Stimulated activated memory B cell treated with anti-CD40 and anti-IgM and Interleukin-4, amounts not matched to agents 10 μg/mL and 1 μg/mL and 100 μg/mL, for 72 hours (primary cell): ENCODE measurements around the gene CCDC90B.
A peak's percentile ranks its signal among the peaks of the same experiment; 100 is the strongest.
"Not testable (repeated sequence)": the region's sequence is repeated elsewhere in the genome, so short reads cannot be mapped to it uniquely, and the experiment has no call there.

Experiments
- ATAC-seq: fragments of 150-1000 bp; cut with Tn5 transposase; 2 replicates; pipeline ENCODE4 v1.10.0; 2021
- H3K27ac Mint-ChIP-seq: one replicate; pipeline ENCODE4 v1.8.0; 2022; ENCODE audit warnings: mild to moderate bottlenecking, mixed read lengths
- H3K27me3 Mint-ChIP-seq: one replicate; pipeline ENCODE4 v1.8.0; 2022; ENCODE audit warnings: mixed read lengths
- H3K36me3 Mint-ChIP-seq: one replicate; pipeline ENCODE4 v1.8.0; 2022; ENCODE audit warnings: mixed read lengths
- H3K4me1 Mint-ChIP-seq: one replicate; pipeline ENCODE4 v1.8.0; 2022; ENCODE audit warnings: mixed read lengths
- H3K4me3 Mint-ChIP-seq: one replicate; pipeline ENCODE4 v1.8.0; 2022; ENCODE audit warnings: mild to moderate bottlenecking, moderate library complexity, mixed read lengths
- H3K9me3 Mint-ChIP-seq: one replicate; pipeline ENCODE4 v1.8.0; 2022; ENCODE audit warnings: mixed read lengths

The CCDC90B gene, protein sequence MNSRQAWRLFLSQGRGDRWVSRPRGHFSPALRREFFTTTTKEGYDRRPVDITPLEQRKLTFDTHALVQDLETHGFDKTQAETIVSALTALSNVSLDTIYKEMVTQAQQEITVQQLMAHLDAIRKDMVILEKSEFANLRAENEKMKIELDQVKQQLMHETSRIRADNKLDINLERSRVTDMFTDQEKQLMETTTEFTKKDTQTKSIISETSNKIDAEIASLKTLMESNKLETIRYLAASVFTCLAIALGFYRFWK

DNA sequence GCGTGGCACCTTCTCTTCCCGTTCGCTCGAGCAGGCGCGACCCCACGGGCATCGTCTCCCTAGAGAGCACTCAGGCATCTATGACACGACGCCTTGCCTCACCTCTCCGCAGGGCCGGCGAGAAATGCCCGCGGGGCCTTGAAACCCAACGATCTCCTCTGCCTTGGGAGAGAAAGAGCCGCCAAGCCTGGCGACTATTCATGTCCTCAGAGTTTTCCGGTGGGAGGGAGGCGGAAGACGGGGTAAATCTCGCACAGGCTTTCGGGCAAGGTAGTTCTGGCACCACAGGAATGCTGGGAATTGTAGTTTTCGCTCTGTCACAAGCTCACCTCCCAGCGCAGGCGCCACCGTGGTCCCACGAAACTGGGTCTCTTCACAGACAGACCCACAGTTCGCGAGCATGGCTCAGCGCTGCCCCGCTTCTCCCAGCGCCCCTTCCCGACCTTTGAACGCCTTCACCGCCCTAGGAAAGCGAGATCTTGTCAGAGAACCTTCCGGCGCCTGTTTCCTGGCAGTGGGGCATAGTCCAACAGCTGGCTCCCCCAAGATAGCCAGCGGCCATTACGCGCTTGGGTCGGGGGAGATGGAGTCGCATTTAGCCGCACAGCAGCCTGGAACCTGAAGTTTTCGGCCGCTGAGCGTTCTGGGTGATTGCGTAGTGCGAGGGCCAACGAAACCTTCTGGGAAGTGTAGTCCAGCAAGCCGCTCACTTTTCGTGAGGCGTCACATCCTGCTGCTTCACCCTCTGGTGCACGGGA, at the start of gene CCDC90B:
Gene CCDC90B, minus strand, starts transcription at position 597 of the 758 bp plus-strand sequence. Its CDS starts 395 bp downstream, at position 202.
- Mint-ChIP-seq H3K4me3 (peak within 1 kb of the TSS; percentile 99), H3K27me3 (no peaks in the 10 kb centered on the region), H3K36me3 (no peaks in the 10 kb centered on the region), H3K9me3 (peaks cover 3% of the 10 kb centered on the region), H3K4me1 (peaks cover 45% of the 10 kb centered on the region), H3K27ac (peak within 1 kb of the TSS; percentile 97)
- ATAC-seq, result peak; percentile 96

DNA sequence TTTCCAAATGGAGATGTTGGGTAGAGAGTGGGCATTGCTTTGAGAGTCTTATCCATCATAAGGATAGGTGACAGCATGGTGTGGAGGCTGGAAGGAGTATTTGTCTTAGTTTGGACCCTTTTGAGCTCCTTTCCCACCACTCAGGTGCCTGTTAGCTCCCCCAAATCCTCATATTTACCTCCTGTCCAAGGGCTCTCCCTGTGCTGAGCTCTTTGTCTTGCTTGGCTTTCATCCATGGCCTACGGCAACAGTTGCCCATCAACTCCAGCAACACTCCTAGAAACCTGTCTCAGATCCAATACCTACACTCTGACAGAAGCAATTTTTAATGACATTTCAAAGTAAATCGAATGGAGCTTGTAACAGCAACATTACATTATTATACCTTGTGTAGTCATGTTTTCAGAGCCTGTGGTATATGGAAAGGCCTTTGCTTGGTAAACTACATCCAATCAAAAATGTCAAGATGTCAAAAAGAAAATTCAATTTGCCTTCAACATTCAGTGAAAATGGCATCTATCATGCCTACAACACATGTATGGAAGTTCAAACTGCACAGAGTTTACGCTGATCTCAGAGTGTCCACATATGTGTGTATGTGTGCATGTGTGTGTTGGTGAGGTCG, 49.4 kb upstream of the CCDC90B start:
- Mint-ChIP-seq H3K27ac (no peak overlapping the region), H3K36me3 (no peaks in the 10 kb centered on the region), H3K4me1 (no peaks in the 10 kb centered on the region), H3K27me3 (no peaks in the 10 kb centered on the region), H3K4me3 (no peak overlapping the region), H3K9me3 (no peaks in the 10 kb centered on the region)
- no peak for ATAC-seq

DNA sequence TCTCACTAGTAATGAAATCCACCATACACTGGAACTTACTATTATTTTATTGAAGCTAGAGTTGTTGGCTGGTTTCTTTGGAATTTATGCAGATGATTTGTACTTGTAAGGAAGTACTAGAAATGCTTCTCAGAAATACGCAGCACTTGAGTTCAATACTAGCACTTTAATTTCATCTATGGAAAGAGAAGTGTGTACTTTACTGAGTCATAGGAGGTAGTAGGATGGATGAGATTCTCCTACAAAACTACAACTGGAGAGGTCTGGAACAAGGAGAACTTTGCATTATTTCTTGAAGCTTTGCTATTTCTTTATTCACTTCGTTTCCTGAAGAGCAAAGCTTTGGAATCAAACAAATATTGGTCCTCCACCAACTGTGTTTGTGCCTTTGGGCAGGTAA, 44.1 kb upstream of the CCDC90B start:
- ATAC-seq, result no peak
- Mint-ChIP-seq H3K4me1 (no peaks in the 10 kb centered on the region), H3K9me3 (peaks cover 5% of the 10 kb centered on the region), H3K27me3 (peaks cover 33% of the 10 kb centered on the region), H3K27ac (no peak overlapping the region), H3K4me3 (no peak overlapping the region), H3K36me3 (no peaks in the 10 kb centered on the region)

DNA sequence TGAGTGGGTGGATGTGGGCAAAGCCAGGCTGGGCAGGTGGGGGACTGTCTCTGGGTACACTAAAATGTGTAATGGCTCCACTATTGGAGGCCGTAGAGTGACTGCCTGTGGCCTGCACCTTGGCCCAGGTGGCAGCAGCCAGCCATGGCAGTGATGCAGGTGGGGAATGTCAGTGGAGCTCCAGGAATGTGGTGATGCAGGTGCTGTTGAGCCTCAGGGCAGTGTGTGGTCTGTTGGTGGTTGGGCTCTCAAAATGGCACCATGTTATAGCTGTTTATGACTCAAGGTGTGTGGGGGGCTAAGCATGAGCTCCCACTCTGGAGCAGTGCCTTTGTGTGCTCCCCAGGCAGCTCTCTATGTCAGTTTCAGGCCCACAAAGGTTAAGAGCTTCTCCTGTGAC, 40.2 kb upstream of the CCDC90B start:
- Mint-ChIP-seq H3K36me3 (no peaks in the 10 kb centered on the region), H3K9me3 (peaks cover 5% of the 10 kb centered on the region), H3K4me3 (no peak overlapping the region), H3K27me3 (peaks cover 62% of the 10 kb centered on the region), H3K27ac (no peak overlapping the region), H3K4me1 (no peaks in the 10 kb centered on the region)
- no peak for ATAC-seq

DNA sequence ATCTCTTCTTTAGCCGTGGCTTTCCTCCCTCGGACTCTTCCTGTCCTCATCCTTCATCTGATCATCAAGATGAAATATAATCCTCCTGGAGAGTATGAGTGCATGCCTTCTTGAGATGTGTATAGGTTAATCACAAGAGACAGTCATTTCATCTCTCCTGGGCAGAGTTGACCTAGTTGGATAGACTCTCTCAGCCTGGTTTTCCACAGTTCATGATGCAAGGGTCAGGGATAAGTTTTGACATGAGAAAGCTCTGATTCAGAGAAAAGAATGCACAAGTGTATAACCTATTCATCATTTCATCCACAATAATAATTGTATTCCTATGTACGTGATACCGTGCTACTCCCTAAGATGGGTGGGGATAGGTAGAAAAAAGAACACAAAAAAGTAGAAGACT, 33.2 kb upstream of the CCDC90B start:
- no peak for ATAC-seq
- no peaks in the 10 kb centered on the region for H3K9me3 Mint-ChIP-seq
- no peak overlapping the region for H3K27ac Mint-ChIP-seq
- H3K36me3 Mint-ChIP-seq, result no peaks in the 10 kb centered on the region
- peaks cover 23% of the 10 kb centered on the region for H3K27me3 Mint-ChIP-seq
- H3K4me1 Mint-ChIP-seq, result no peaks in the 10 kb centered on the region
- no peak overlapping the region for H3K4me3 Mint-ChIP-seq

DNA sequence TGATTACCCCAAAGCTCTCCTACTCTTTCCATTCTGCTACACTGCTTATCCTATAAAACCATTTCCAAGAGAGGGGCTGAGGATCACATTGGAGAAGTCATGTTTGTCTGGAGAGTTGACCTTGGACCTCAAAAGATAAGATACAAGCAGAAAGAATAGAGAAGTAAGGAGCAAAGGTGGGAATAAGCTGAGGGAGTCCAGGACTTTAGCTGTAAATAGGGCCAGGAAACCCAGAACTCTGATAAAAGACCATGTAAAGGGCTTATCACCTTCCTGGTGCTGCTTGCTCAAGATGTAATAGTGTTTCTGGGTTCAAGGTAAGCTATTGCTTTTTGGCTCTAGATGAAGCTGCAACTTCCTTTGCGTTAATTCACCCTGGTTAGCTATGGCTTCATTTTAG, 32.8 kb upstream of the CCDC90B start:
- H3K27ac Mint-ChIP-seq, result no peak overlapping the region
- no peaks in the 10 kb centered on the region for H3K4me1 Mint-ChIP-seq
- no peak overlapping the region for H3K4me3 Mint-ChIP-seq
- H3K9me3 Mint-ChIP-seq, result no peaks in the 10 kb centered on the region
- peaks cover 19% of the 10 kb centered on the region for H3K27me3 Mint-ChIP-seq
- no peaks in the 10 kb centered on the region for H3K36me3 Mint-ChIP-seq
- no peak for ATAC-seq

DNA sequence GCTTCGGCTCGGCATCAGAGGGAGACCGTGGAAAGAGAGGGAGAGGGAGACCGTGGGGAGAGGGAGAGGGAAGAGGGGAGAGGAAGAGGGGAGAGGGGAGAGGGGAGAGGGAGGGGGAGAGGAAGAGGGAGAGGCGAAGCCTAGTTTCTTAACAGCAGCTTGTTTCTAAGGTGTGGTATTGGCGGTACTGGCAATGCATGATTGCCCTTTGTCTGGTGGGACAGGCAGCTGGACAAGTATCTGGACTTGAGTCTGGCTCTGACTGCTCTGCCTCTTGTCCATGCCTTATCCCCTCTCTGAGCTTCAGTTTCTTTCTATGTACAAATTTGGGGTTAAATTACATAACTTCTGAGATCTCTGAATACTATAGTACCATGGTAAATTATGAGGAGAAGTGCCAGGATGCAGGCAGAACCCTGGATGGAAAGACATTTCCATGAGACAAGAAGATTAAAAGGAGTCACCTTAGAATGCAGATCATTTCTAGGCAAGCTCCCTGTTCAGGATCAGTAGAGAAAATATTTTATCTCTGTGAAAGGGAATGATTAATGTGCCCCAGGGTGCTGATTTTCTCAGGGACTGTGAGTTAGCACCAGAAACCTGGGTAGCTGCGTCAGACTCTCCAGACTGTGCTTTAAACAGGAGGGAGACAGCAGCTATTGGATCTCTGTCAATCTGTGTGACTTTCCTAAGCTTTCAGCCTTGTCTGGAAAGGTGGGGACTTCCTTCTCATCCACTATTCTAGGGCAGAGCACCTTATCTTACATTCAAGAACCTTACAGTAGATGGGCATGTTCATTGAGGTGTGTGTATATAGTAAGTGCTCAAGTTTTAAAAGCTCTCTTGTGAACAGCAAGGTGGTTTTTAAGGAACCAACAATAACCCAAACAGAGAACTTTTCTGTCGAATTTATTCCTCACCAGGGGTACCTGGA, 31.9 kb upstream of the CCDC90B start:
- Mint-ChIP-seq H3K4me1 (no peaks in the 10 kb centered on the region), H3K27me3 (peaks cover 10% of the 10 kb centered on the region), H3K27ac (no peak overlapping the region), H3K36me3 (no peaks in the 10 kb centered on the region), H3K9me3 (no peaks in the 10 kb centered on the region), H3K4me3 (no peak overlapping the region)
- ATAC-seq, result no peak

DNA sequence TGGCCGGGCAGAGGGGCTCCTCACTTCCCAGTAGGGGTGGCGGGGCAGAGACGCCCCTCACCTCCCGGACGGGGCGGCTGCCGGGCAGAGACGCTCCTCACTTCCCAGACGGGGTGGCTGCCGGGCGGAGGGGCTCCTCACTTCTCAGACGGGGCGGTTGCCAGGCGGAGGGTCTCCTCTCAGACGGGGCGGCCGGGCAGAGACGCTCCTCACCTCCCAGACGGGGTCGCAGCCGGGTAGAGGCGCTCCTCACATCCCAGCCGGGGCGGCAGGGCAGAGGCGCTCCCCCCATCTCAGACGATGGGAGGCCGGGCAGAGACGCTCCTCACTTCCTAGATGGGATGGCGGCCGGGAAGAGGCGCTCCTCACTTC, 30.7 kb upstream of the CCDC90B start:
- H3K27ac Mint-ChIP-seq, H3K4me1 Mint-ChIP-seq: not testable (repeated sequence)

DNA sequence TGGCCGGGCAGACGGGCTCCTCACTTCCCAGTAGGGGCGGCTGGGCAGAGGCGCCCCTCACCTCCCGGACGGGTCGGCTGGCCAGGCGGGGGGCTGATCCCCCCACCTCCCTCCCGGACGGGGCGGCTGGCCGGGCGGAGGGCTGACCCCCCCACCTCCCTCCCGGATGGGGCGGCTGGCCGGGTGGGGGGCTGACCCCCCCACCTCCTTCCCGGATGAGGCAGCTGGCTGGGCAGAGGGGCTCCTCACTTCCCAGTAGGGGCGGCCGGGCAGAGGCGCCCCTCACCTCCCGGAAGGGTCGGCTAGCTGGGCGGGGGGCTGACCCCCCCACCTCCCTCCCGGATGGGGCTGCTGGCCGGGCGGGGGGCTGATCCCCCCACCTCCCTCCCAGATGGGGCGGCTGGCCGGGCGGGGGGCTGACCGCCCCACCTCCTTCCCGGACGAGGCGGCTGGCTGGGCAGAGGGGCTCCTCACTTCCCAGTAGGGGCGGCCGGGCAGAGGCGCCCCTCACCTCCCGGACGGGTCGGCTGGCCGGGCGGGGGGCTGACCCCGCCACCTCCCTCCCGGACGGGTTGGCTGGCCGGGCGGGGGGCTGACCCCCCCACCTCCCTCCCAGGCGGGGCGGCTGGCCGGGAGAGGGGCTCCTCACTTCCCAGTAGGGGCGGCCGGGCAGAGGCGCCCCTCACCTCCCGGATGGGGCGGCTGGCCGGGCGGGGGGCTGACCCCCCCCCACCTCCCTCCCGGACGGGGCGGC, 30.2 kb upstream of the CCDC90B start:
- H3K9me3 Mint-ChIP-seq, H3K27ac Mint-ChIP-seq, H3K36me3 Mint-ChIP-seq, ATAC-seq, H3K27me3 Mint-ChIP-seq, H3K4me3 Mint-ChIP-seq, H3K4me1 Mint-ChIP-seq: not testable (repeated sequence)

More for the DNA sequence above, 30.7 kb upstream of the CCDC90B start:
- H3K36me3 Mint-ChIP-seq, H3K9me3 Mint-ChIP-seq, H3K4me3 Mint-ChIP-seq, ATAC-seq, H3K27me3 Mint-ChIP-seq: not testable (repeated sequence)

DNA sequence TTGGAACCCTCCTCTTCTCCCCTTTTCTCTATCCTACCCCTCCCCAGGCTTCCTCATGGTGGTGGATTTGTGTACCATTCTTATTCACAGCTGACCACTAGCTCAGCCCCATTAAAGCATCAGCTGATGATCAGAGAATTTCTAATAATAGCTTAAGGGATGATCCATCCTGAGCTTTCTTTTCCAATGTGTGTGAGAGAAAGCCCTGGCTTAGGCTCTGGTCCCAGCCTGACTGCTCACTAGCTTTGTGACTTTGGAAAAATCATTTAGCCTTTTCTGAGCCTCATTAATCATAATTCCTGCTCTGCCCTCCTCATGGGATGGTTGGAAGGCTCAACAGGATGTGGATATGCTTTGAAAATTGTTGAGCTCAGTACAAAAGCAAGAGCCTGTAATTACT, 26.3 kb upstream of the CCDC90B start:
- Mint-ChIP-seq H3K4me3 (no peak overlapping the region), H3K27me3 (peaks cover 9% of the 10 kb centered on the region), H3K4me1 (no peaks in the 10 kb centered on the region), H3K27ac (no peak overlapping the region), H3K36me3 (no peaks in the 10 kb centered on the region), H3K9me3 (no peaks in the 10 kb centered on the region)
- no peak for ATAC-seq

DNA sequence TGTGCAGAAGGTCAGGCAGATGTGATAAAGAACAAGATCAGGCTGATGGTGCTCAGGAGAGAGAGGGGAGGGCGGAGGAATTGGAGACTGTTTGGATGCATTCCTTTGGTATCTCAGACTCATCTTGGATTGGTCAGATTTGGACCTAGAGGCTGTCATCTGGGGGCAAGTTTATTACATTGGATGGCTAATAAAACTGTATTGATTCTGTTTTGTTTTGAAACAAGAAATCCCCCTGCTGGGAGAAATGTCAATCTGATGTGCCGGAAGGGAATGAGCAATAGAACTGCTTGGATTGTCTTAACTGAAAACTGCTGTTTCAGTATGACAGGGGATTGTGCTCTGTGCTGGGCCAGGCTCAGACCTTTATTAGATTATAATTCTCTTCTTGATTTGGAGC, 25.5 kb upstream of the CCDC90B start:
- peaks cover 9% of the 10 kb centered on the region for H3K27me3 Mint-ChIP-seq
- no peaks in the 10 kb centered on the region for H3K4me1 Mint-ChIP-seq
- no peak overlapping the region for H3K4me3 Mint-ChIP-seq
- H3K9me3 Mint-ChIP-seq, result no peaks in the 10 kb centered on the region
- H3K27ac Mint-ChIP-seq, result no peak overlapping the region
- H3K36me3 Mint-ChIP-seq, result no peaks in the 10 kb centered on the region
- ATAC-seq, result no peak

DNA sequence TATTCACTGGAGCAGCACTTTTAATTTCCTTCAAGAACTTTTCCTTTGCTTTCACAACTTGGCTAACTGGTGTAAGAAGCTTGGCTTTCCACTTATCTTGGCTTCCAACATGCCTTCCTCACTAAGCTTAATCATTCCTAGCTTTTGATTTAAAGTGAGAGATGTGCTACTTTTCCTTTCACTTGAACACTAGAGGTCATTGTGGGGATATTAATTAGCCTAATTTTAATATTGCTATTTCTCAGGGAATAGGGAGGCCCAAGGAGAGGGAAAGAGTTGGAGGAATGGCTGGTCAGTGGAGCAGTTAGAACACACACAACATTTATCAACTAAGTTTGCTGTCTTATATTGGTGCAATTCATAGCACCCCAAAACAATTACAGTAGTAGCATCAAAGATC, 24.6 kb upstream of the CCDC90B start:
- no peaks in the 10 kb centered on the region for H3K36me3 Mint-ChIP-seq
- H3K27me3 Mint-ChIP-seq, result peaks cover 9% of the 10 kb centered on the region
- no peak overlapping the region for H3K4me3 Mint-ChIP-seq
- H3K4me1 Mint-ChIP-seq, result no peaks in the 10 kb centered on the region
- no peak overlapping the region for H3K27ac Mint-ChIP-seq
- ATAC-seq, result no peak
- no peaks in the 10 kb centered on the region for H3K9me3 Mint-ChIP-seq

DNA sequence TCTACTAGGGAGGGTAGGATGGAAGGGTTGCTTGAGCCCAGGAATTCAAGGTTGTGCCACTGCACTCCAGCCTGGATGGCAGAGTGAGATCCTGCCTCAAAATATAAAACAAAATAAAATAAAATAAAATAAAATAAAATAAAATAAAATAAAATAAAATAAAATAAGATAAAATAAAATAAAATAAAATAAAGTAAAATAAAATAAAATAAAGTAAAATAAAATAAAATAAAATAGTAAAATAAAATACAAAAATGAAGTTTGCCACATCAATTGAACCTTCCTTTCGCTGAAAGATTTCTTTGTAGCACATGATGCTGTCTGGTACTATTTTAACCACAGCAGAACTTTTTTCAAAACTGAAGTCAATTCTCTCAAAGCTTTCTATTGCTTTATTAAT, 22.4 kb upstream of the CCDC90B start:
- H3K4me1 Mint-ChIP-seq, H3K27me3 Mint-ChIP-seq, H3K27ac Mint-ChIP-seq, H3K9me3 Mint-ChIP-seq, H3K36me3 Mint-ChIP-seq, H3K4me3 Mint-ChIP-seq, ATAC-seq: not testable (repeated sequence)

DNA sequence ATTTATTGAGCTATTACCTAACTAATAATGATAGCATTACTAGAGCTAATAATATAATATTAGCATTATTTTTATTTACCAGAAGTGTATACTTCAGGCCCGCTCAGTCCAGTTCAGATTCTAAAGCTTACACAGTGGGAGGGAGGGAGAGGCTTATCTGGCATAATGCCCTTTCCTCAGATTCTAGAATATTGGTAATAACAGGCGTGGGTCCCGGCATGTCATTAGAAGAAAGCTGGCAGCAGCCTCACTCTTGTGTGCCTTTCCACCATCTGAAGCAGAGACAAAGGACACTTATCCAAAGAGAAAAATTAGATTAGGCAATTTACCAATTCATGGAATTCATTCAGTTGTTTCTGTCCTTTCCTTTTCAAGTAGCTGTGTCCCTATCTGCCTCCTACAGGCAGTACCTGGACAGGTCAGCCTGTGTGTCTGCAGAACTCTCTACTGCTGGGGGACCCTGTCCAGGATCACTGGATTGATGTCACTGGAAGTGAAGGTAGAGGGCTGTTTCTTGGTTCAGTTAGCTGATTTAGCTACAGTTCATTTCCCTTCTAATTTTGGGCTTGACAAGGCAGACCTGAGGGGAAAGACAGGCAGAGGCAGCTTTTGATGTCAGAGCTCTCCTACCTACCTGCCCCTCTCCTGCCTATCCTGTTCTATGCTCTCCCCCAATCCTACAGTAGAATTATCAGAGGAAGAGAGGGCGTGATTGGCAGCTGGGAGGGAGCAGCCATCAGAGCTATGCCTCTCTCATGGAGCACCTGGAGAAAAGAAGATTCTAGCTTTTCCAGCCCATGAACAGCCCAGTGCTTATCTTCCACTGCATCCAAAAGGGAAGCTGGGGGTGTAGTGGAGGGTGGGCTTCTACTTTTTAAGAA, 20.3 kb upstream of the CCDC90B start:
- ATAC-seq, result no peak
- no peaks in the 10 kb centered on the region for H3K4me1 Mint-ChIP-seq
- no peak overlapping the region for H3K27ac Mint-ChIP-seq

More for the DNA sequence above, 20.3 kb upstream of the CCDC90B start:
- Mint-ChIP-seq H3K4me3 (no peak overlapping the region), H3K9me3 (no peaks in the 10 kb centered on the region), H3K36me3 (no peaks in the 10 kb centered on the region), H3K27me3 (peaks cover 6% of the 10 kb centered on the region)
